Mesangial cell (primary cell): Measurements from ENCODE around the gene HERC6. TPM values are rescaled to one million over a fixed set of nuclear protein-coding genes. Genes with fewer than 3 reads are reported as not detected.

Experiments
- total RNA-seq: library from RNA; depleted of rRNA; stranded (reverse); fragments of >200 nt; gene quantifications from 2 replicates; pipeline ENCODE4 v1.2.3, GENCODE V29; 2015

The HERC6 gene
- total RNA-seq = 2.3 and 8.5 TPM in 2 replicates

GRCh38 chr4:88378691-88379559 is at the start of gene HERC6:
Gene HERC6, plus strand, starts transcription at chr4:88378852. Its CDS starts 70 bp downstream, at chr4:88378922.

GRCh38 chr4:88456670-88457306 is 78.1 kb downstream of the HERC6 start, which contains the start of gene HERC5:
Gene HERC5, plus strand, starts transcription at chr4:88457119. Its CDS starts 151 bp downstream, at chr4:88457270.

Other genes starting within 250 kb of the HERC6 start
- 1.1 TPM in 1 of 2 replicates, not detected in the other for gene ABCG2, start 220.2 kb upstream of the HERC6 start, total RNA-seq
- 3.7 and 11.6 TPM in 2 replicates for gene PPM1K, start 94.3 kb upstream of the HERC6 start, total RNA-seq
- 0.33 and 0.76 TPM in 2 replicates for gene HERC5, start 78.3 kb downstream of the HERC6 start, total RNA-seq
- gene PYURF, start 144.9 kb downstream of the HERC6 start, total RNA-seq = 49.2 and 68.7 TPM in 2 replicates
- 5.7 and 7.2 TPM in 2 replicates for gene HERC3, start 213.6 kb downstream of the HERC6 start, total RNA-seq